ENCODE results near the gene P3H2.

- TF ChIP-seq POLR2AphosphoS5 (IDR thresholded peaks at IDR 0.05; ENCODE audit: borderline replicate concordance, low read depth, low read length) (no peak), EZH2 (IDR thresholded peaks at IDR 0.05) (no peak), FOXP2 (optimal IDR thresholded peaks at IDR 0.05; ENCODE audit: control extremely low read depth, extremely low read length, insufficient read depth) (no peak)
These were observed 76.6 kb downstream of the P3H2 start for GRCh38 chr3:190044142-190044541.
